Fibroblast of peridontal ligament (primary cell): ENCODE data around the gene JUND.

ENCODE experiments used
- DNase-seq: peaks from one replicate; pipeline ENCODE4 v3.0.0-alpha.2; 2010; ENCODE audit errors: extremely low read depth

The JUND gene

GRCh38 chr19:18269070-18269723, 12.2 kb downstream of the JUND start:
- no peak for DNase-seq

- no peak for DNase-seq
Observed at GRCh38 chr19:18266771-18267686, 14.4 kb downstream of the JUND start.

GRCh38 chr19:18265582-18265981, 15.8 kb downstream of the JUND start:
- DNase-seq, result no peak

- DNase-seq, result no peak
Observed at GRCh38 chr19:18264971-18265540, 16.4 kb downstream of the JUND start.

- DNase-seq, result no peak
Observed at GRCh38 chr19:18264137-18264854, 17.1 kb downstream of the JUND start.

GRCh38 chr19:18263324-18264136, 17.9 kb downstream of the JUND start:
- DNase-seq, result no peak

- no peak for DNase-seq
Observed at GRCh38 chr19:18262917-18263316, 18.5 kb downstream of the JUND start.

GRCh38 chr19:18262144-18262543, 19.3 kb downstream of the JUND start:
- DNase-seq, result no peak

- no peak for DNase-seq
Observed at GRCh38 chr19:18261474-18261873, 19.9 kb downstream of the JUND start.

GRCh38 chr19:18259893-18260292, 21.5 kb downstream of the JUND start:
- DNase-seq, result peak; percentile 28

GRCh38 chr19:18257503-18258470, 23.6 kb downstream of the JUND start:
- no peak for DNase-seq

- no peak for DNase-seq
Observed at GRCh38 chr19:18254546-18255503, 26.6 kb downstream of the JUND start.

GRCh38 chr19:18253716-18254115, 27.7 kb downstream of the JUND start:
- DNase-seq, result no peak

- no peak for DNase-seq
Observed at GRCh38 chr19:18253130-18253529, 28.3 kb downstream of the JUND start.

GRCh38 chr19:18252370-18252717, 29.1 kb downstream of the JUND start:
- DNase-seq, result no peak

- DNase-seq, result peak; percentile 66
Observed at GRCh38 chr19:18251587-18252369, 29.6 kb downstream of the JUND start.

GRCh38 chr19:18249834-18250233, 31.6 kb downstream of the JUND start:
- DNase-seq, result no peak

- no peak for DNase-seq
Observed at GRCh38 chr19:18245297-18245696, 36.1 kb downstream of the JUND start.
